ENCODE data around the gene CRMP1. TPM values are rescaled to one million over a fixed set of nuclear protein-coding genes. Genes with fewer than 3 reads are reported as not detected.

Gene CRMP1
- not detected in 2 replicates for total RNA-seq

GRCh38 chr4:5893004-5893580 lies at the start of gene CRMP1:
TSS of gene CRMP1 (minus strand) at chr4:5893086. CDS start at chr4:5892969, 117 bp downstream.

Other genes with a start within 250 kb of the CRMP1 start
- gene EVC2, start 184.5 kb downstream of the CRMP1 start, total RNA-seq = 7.9 and 11.3 TPM in 2 replicates
- gene EVC, start 181.9 kb downstream of the CRMP1 start, total RNA-seq = 22.2 and 33.8 TPM in 2 replicates
- under 0.01 TPM in 1 of 2 replicates, not detected in the other for gene C4orf50, start 125.3 kb upstream of the CRMP1 start, total RNA-seq